RPMI8226 (cell line): ENCODE data around the gene ITGA7.

Source experiments
- DNase-seq: peaks from one replicate; pipeline ENCODE4 v3.0.0-alpha.2; 2015

The ITGA7 gene

DNA sequence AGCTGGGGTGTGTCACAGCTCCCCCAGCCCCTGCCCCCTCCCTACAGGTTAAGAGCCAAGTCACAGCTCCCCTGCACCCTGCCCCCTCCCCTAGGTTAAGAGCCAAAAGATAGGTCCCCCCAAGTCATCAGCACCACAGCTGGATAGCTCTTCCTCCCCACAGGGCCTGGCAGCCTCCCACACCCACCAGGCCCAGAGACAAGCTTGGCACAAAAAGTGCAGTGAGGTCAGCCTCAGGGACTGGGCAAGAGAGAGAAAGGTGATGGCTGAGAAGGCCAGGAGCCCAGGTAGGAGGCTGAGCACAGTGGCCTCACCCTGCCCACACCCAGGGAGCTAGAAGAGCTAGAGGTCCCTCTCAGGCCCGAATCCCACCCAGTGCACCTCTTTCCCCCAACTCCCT lies 8.7 kb downstream of the ITGA7 start:
- DNase-seq = no peak

DNA sequence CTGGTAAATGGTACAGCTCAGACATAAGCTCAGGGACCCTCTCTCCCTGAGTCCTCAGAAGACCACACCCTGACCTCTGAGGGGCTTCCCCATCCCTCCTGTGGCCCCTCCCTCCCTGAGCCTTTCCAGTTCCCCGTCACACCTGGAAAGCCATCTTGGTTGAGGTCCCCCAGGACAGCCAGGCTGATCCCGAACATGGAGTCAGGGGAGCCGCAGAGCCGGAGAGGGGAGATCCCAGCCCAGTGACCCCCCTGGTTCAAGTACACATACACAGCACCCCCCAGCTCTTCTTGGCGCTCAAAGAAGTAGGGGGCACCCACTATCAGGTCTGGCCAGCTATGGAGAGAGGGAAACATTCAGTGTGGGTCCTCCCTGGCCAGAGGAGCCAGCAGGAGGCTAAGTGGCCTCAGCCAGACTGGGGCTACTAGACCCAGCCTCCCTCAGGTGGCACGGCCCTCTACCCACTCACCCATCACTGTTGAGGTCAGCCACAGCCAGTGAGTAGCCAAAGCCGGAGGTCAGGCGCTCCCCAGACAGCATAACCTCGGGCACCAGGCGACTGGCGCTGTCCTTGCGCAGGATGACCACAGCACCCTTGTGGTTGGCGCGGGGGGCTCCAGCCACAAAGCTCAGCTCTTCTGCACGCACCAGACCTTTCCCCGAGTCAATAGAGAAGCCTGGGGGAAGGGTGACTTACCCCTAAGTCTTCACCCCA lies 9.3 kb downstream of the ITGA7 start:
- no peak for DNase-seq

DNA sequence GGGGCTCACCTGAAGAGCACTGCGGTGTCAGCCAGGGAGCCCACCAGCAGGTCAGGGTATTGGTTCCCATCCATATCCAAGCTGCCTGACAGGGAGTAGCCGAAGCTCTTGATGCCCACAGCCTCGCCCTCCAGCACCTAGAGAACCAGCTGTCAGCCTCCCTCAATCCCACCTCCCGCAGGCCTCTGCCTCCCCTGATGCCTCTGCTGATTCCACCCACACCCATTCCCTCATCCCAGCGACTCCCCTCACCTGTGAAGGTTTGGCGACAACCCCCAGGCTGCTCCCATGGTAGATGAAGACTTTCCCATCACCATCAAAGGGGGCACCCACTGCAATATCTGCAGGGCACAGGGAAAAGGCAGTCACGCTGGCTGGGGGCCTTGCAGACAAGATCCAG lies 10.0 kb downstream of the ITGA7 start:
- DNase-seq = no peak

DNA sequence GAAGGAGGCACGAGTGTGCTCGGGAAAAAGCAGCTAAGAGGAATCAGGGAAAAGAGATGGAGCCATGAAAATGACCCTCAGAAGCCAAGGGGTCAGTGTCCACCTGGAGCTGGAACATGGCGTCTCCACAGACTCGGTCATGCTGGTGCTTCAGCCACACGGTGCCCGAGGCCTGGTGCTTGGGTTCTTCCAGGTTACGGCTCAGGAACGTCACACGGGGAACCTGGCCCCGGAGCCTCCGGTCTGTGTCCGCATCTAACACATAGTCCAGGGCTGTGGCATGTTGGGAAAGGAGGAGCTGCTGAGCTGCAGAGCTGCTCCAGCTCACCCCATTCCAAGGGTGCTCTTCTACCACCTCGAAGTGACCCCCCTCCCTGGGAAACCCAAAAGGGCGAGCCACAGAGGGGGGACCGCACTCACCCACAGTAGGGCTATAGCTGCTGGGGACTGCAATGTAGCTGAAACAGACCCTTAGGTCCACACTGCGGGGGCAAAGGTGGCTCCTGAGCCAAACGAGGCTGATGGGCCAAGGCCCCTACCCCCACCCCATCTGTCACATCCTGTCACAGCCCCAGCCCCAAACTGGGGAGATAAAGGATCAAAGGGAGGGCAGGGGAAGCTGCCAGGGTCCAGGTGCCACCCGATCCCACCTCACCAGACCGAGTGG lies 10.8 kb downstream of the ITGA7 start:
- no peak for DNase-seq

DNA sequence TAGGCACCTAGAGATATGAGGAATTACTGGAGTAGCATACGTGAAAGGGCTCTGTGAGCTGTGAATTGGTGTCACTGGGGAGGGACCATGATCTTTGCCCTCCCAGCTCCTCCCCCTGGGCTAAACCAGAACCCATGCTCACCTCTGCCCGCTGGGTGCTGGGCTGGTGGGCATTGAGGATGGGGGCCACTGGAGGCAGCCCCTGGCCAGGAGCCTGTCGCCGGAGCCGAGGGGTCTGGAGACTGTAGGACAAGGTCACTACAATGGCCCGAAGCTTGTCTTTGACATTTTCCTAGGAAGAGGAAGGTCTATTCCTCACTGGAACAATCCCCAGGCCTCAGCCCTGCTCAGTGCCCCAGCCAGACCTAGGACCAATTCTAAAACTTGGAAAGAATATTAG lies 11.6 kb downstream of the ITGA7 start:
- no peak for DNase-seq

DNA sequence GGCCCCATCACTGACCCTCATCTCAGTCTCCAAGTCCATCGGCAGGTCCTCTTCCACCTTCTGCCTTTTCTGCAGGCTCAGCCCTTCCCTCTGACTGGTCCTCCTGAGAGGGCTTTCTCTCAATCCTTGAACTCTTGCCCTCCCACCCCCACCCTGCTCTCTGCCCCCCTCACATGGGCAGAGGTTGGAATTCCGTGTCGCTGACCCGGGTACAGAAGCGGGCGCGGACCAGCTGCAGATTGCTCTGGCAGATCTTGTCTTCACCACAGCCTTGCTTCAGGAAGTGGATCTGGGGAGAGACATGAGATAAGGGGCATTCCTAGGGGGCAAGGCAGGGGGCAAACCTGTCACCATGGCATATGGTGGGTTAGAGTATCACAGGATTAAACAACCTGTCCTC lies 12.4 kb downstream of the ITGA7 start:
- DNase-seq = no peak

DNA sequence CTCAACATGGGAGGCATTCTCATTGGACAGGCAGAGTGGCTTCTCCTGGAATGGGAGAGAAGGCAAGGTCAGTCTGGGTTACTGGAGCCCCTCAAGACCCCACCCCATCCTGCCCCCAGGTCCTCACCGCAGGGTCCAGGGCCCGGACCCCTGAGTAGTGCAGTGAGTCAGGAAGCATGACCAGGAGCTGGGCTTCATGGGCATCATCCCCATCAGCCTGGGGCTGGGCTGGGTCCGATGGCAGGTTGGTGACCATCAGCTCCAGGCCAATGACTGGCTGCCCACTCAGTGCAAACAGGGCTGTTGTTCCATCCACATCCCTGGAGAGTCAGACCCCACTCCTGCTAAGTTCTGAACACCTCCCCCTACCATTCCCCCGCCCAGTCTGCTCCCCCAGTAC lies 13.1 kb downstream of the ITGA7 start:
- no peak for DNase-seq

DNA sequence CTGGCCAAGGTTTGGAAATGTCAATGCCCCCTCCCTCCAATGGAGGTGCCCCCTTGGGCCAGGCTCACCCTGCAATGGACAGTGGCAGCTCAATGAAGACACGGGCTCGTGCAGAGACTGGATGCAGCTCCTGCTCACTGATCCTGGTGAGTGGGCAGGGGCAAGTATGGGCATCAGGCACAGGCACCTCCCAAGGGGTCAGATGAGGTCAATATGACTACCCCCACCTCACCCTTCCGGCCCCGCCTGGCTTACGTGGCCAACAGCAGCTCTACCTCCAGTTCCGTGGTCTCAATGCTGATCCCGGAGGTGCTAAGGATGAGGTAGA lies 13.6 kb downstream of the ITGA7 start:
- DNase-seq = no peak

DNA sequence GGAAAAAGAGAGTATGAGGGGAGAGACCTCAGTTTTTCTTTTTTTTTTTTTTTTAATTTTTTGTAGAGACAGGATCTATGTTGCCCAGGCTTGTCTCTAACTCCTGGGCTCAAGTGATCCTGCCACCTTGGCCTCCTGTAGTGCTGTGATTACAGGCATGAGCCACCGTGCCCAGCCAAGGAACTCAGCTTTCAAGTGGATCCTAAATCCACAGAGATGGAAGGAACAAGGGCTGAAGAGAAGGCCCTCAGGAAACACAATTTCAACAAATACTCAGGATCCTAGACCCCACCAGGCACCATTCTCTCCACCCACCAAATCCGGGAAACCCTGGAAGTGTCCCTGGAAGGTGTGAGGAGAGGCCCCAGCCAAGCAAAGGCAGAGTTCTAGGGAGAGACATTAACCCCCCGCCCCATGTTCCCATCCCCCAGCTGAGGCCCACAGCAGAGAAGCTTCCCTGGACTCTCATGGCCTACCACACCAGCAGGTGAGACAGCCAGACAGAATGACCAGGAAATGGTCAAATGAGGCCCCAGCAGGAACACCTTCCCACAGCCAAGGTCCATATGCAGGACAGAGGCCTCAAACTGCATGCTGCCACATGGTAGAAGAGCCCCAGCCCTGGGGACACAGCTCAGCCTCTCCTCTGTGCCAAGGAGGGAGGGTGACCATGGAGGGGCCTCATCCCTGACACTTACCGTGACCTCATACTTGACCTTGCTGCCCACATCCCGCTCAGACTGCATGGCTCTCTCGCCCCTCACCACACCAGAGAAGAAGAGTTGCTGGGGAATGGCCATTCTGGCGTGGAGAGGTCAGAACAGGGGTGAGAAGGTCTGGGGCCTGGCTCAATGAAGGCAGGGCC lies 14.1 kb downstream of the ITGA7 start:
- no peak for DNase-seq

DNA sequence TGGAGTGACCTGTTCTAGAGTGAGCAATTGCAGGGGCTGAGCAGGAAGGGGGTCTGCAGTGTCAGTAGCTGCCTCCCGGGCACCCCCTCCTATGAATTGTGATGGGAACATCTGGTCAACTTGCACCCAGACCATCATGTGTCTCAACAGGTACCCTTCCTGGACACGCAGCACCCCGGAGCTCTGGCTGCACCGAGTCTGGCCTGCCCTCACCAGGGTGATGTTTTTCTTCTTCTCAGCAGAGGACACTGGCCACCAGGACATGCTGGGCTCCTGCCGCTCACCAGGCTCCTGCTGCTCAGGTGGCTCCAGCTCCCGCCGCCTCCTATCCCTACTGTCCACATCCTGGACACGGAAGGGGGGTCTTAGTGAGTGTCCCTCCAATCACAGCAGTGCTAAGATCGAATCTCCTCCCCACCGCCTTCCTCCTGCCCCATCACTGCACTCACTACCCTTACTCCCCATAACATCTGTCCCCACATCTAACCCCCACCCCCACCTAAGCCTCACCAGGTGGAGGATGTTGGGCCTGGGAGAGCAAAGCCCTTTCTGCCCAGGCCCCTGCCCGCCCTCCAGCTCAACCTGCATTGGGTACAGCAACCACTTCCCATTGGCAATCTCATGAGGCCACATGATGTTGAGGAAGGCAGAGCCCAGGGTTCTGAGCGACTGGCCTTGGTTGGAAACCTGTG lies 14.9 kb downstream of the ITGA7 start:
- DNase-seq = no peak

DNA sequence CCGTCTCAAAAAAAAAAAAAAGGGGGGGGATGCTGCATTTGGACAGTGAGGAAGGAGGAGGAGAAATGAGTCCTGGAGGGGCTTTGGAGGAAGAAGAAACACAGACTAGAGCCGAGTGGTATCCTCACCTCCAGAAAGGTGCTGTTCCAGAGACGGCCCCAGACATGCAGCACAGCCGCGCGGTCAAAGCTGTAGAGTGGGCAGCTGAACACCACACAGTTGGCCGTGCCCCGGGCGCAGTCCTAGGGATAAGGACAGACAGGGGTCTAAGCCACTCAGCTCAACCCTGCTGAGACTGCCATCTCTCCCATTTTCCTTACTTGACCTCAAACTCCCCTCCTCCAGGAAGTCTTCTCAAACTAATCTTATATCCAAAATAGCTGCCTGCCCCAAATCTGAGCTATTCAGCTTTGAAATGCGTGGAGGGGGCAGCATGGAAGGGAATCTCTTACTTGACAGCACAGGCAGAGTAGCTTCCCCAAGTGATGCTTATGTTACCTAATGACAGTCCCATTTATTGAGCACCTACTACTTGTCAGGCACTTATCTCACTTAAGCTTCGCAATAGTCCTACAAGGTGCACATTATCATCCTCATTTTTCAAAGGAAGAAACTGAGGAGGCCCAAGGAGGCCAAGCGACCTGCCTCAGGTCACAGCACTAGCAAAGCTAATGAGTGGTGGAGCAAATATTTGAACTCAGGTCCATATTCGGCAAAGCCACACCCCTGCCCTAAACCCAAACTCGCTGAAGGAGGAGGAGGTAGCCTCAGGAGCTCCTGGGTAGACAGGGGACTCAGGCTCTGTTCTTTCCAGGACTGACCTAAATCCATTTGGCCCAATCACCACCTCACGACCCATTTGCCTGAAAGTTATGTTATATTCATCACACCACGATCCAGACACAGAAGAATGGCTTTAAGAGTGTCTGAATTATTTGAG lies 18.7 kb downstream of the ITGA7 start:
- no peak for DNase-seq

DNA sequence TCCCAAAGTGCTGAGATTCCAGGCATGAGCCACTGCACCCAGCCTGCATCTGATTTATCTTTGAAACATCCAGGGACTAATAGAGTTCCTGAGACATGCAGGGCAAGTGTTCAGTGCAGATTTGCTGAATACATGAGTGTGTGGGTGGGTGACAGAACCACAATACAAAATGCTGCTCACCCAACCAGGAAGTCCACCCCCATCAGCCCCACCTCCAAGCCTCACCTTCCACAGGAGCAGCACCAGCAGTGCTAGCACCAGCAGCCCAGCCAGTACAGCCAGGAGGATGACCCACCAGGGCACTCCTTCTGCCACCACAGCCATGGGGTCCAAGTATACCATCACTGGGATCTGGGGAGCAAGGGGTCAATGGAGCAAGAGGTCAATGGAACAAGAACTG lies 20.0 kb downstream of the ITGA7 start:
- DNase-seq = no peak

DNA sequence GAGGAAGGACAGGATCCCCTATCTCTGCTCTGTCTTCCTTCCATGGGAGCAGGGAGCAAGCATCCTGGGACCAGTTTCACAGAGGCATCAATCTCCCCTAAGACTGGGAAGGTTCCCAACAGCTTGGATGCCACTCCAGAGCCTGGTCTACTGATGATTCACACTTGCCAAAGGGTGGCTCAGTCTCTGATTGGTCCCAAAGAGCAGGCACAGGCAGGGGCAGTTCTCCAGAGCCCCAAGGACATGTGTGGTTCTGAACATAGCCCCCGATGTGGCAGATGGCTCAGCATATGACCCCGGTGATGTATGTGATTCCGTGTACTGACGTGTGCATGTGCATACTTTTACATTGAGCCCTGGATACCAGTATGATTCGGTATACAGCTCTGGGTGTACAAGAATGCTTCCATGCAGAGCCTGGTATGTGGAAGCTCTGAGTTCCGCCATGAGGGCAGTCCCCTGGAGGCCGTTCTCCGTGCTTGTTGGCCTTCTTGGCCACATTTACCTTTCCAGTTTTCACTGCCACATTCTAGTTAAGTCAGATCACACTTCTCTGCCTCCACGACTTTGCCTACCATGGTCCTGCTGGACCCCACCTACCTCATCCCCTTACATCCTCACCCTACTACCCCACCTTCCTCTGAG lies 21.2 kb downstream of the ITGA7 start:
- no peak for DNase-seq

DNA sequence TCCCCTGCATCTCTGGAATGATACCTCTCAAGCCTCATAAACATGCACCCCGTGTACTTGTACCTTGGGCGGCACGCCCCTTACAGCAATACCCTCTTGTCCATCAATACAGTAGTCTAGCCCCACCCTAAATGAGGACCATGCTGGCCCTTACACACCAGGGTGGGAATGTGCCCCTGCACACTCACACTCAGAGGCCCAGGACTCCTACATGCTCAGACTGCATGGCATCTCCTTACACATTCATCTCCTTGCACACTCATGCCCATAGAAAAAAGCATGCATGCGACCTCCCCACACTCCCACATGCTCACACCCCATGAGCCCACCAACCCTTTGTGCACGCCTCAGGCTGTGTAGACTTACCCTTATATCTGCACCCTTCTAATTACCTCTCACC lies 22.0 kb downstream of the ITGA7 start:
- DNase-seq = no peak

DNA sequence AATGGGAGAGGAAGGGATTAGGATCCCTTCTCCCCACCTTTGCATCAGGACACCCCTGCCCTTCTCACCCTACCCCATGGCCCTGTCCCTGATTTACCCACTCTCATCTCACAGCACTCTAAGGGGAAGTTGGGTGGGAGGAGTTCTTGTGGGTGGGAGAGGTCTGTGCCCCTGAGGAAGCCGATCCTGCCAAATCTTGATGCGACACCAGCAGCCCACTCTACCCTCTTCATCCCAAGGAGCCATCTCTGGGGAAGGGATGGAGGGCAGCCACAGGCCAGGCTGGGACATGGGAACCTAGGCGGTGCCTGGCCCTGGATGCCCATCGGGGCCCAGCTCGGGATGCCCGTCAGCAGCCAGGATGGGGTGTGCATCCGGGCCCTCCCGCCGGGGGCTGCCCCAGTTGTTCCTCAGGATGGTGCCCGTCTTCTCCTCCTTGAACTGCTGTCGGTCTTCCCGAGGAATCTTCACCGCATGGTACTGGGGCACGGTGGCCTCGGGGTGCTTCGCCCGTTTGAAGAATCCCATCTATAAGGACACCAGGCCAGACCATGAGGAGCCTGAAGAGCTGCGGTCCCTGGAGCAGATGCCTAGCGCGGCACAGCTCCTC lies 22.8 kb downstream of the ITGA7 start:
- DNase-seq = no peak

DNA sequence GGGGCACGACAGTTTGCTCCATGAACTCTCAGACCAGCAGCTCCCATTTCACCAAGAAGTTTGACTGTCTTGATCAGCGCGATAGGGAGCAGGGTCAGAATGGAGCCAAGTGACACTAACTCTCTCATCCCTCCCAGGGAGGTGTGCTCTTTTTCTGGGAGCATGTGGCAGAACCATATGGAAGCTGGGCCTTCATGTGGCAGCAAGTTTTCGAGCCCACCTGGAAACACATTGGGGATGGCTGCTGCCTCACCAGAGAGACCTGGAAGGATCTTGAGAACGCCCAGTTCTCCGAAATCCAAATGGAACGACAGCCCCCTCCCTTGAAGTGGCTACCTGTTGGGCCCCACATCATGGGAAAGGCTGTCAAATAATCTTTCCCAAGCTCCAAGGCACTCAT lies 24.0 kb downstream of the ITGA7 start:
- DNase-seq = no peak

DNA sequence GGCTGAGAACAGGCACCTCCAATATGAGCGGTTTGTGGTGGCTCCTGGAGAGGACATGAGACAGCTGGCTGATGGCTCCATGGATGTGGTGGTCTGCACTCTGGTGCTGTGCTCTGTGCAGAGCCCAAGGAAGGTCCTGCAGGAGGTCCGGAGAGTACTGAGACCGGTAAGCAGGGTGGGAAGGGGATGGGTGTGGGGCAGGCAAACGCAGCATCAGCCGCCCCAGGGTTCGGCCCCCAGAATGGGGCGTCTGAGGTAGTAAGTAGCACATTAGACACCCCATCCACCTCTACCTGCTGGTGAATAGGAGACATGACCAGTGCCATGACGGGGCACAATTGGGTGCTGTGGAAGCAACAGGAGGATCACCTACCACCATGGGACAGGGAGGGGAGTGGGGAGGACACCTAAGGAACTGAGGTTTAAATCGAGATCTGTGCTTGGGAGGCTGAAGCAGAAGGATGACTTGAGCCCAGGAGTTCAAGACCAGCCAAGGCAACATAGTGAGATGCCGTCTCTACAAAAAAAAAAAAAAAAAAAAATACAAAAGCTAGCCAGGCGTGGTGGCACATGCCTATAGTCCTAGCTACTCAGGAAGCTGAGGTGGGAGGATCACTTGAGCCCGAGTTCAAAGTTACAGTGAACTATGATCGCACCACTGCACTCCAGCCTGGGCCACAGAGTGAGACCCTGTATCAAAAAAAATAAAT lies 25.5 kb downstream of the ITGA7 start:
- DNase-seq = no peak

DNA sequence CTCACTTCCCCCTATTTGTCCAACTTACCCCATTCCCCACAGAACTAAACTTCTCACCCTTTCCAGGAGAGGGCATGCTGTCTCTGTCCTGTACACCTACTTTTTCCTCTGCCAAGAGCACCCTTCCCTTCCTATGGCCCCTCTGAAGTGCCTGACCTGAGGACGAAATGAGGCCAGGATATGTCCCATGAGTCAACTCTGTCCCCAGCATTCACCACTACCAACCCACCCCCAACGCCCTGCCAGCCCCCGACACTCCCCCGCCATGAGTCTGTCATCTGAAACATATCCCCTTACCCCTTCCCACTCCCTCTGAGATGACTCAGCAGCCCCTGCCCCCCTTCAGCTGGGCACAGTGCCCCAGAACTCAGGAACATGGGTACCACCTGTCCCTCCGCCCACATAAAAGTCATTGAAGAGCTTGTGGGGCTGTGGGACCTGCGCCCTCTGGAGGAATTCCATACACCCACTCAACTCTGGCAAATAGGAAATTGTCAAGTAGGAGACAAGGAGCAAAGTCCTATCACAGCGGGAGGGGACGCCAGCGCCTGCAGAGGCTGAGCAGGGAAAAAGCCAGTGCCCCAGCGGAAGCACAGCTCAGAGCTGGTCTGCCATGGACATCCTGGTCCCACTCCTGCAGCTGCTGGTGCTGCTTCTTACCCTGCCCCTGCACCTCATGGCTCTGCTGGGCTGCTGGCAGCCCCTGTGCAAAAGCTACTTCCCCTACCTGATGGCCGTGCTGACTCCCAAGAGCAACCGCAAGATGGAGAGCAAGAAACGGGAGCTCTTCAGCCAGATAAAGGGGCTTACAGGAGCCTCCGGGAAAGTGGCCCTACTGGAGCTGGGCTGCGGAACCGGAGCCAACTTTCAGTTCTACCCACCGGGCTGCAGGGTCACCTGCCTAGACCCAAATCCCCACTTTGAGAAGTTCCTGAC lies 26.3 kb downstream of the ITGA7 start:
- DNase-seq = peak; percentile 46

DNA sequence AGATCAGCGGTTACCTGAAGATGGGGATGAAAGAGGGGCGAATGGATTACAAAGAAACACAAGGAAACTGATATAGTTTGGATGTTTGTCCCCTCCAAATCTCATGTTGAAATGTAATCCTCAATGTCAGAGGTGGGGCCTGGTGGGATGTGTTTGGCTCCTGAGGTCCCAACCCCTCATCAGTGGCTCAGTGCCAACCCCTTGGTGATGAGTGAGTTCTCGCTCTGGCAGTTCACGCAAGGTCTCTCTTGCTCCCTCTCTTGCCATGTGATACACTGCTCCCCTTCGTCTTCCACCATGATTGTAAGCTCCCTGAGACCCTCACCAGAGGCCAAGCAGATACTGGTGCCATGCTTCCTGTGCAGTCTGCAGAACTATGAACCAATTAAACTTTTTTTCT lies 28.0 kb downstream of the ITGA7 start:
- no peak for DNase-seq

DNA sequence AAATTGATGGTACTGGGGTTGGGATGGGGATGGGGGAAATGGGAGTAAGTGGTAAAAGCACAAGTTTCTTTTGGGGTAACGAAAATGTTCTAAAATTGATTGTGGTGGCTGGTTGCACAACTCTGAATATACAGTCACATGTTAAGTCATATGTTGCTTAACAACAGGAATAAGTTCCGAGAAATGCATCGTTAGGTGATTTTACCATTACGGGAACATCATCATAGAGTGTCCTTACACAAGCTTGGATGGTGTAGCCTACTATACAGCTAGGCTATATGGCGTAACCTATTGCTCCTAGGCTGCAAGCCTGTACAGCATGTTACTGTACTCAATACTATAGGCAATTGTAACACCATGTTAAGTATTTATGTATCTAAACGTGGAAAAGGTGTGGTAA lies 31.0 kb downstream of the ITGA7 start:
- DNase-seq = no peak
